ENCODE measurements around the gene GPR152.

The GPR152 gene

GRCh38 chr11:67452141-67452952 lies at the start of gene GPR152:
Gene GPR152 (minus strand): TSS chr11:67452729. CDS start chr11:67452724, 5 bp downstream.
- DNase-seq (ENCODE audit: low spot score) = no peak

- no peak for DNase-seq (ENCODE audit: low spot score)
Measured at GRCh38 chr11:67501854-67502253, 49.3 kb upstream of the GPR152 start.

DNA sequence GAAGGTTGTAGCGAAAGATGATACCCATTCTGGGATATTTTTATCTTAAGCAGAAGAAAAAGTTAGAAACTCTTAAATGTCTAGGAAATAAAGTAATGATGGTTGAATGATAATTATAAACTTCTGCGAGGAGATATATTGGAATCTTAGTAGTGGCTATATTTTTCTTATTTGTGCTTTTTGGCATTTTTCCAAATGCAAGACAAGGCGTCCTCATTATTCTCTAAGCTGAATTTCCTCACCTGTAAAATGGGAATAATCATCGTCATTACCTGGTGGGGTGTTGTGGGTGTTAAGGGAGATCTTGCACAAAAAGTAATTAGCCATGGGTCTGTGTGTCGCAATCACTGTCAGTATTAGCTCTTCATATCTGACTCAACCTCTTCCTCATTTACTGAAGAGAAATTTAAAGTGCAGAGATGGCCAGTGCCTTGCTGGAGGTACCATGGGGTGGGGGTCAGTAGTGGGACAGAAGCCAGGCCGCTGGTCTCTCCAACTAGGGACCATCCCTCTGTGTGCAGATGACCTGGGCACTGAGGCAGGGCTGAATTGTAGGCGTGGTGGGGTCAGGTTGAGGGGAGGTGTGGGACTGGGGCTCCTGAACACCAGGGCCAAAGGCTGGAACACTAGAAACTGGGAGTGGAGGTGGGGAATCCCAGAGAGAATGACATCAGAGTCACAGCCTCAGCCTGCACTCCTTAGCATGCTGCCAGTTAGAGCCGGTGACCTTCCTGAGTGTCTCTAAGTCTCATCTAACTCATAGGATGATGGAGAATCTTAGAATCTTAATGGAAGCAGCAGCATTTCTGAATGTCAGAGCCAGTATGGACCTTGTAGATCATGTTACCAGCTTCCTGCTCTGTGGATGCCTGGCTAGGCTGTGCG lies 48.5 kb upstream of the GPR152 start:
- DNase-seq (ENCODE audit: low spot score) = no peak

- no peak for DNase-seq (ENCODE audit: low spot score)
Measured at GRCh38 chr11:67500484-67500821, 47.9 kb upstream of the GPR152 start.

GRCh38 chr11:67499808-67500483 lies 47.4 kb upstream of the GPR152 start:
- no peak for DNase-seq (ENCODE audit: low spot score)

- DNase-seq (ENCODE audit: low spot score) = no peak
Measured at GRCh38 chr11:67498544-67498972, 46.0 kb upstream of the GPR152 start.

- DNase-seq (ENCODE audit: low spot score) = no peak
Measured at GRCh38 chr11:67497656-67498291, 45.2 kb upstream of the GPR152 start.

DNA sequence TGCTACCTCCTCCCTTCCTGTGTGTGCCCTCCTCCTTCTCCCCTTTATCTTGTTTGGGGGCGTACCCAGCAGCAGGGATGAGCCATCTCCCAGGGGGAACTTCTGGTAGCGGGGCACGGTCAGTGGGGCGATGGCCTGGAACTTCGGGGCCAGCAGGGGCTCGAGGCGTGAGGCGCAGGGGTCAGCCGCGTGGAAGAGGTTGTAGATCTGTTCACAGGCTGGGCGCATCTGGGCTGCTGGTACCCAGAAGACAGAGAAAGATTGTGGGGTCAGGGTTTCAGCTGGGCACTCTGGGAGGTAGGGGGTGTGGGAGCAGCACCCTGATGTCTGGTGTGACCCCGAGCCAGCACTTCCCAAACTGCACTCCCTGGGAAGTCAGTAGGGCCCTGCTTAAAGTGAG lies 43.6 kb upstream of the GPR152 start:
- no peak for DNase-seq (ENCODE audit: low spot score)

GRCh38 chr11:67495234-67496005 lies 42.9 kb upstream of the GPR152 start:
- DNase-seq (ENCODE audit: low spot score) = no peak

- DNase-seq (ENCODE audit: low spot score) = no peak
Measured at GRCh38 chr11:67494371-67495233, 42.1 kb upstream of the GPR152 start.

DNA sequence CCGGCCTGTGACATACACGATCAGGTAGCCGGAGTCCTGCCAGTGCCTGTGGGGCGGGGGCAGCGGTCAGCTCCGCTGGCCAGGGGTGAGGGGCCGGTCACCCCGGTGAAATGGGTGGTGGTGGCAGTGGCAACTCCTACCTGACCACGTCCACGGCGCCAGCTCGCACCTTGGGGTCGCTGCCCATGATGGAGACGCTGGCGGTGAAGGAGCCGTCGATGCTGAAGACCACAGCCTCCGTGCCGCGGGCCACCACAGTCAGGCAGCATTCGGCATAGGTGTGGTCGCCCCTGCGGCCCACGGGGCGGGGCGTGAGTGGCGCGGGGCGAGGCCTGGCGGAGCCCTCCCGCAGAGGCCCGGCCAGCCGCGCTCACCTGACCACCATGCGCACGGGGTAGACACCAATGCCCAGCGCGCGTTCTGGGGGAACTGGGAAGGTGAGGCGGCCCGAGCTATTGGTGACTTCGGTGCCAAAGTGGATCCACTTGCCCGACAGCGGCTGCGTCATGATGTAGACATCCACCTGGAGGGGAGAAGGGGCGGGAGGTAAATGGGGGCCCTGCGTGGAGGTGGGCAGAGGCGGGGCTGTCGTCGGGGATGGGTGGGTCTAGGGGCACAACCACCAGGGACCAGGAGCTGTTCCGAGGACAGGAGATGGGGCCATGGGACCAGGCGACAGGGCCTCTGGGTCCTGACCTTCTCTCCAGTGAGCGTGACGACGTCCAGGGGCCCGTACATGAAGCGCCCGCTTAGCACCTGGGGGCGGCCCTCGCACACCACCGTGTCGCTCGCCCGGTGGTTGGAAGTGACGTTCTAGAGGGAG lies 41.2 kb upstream of the GPR152 start:
- DNase-seq (ENCODE audit: low spot score) = no peak

- DNase-seq (ENCODE audit: low spot score) = no peak
Measured at GRCh38 chr11:67492801-67493547, 40.4 kb upstream of the GPR152 start.

GRCh38 chr11:67492069-67492727 lies 39.7 kb upstream of the GPR152 start:
- no peak for DNase-seq (ENCODE audit: low spot score)

DNA sequence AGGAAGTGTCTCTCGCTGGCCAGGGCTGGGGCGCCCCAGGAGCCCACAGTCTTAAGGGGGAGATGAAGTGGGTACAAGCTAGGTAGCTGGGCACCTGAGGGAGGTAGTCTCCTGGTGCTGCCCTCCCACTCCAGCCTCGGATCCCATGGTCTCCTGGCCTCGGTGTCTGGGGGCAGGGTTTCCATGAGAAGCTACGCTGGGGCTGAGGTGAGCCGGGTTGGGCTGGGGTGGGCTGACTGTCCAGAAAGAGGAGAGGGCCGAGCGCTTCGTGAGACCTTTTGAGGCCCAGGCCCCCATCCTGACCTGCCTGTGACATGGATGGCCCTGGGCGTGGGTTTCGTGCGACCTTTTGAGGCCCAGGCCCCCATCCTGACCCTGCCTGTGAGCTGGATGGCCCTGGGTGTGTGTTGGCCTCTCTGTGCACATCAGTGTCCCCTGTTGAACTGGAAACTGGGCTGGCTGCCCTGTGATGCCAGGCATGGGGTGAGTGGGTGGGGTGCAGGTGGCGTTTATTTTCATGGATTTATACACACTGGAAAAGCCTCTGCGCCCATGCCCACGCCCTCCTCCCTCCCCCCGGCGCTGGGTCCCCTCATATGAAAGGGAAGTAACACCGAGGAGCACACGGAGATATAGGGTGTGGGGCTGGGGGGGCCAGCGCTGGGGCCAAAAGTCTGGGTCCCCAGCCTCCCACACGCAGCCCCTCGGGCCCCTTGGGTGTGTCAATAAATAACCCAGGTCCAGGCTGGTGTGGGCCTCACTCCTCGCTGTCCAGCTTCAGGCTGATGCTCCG lies 38.9 kb upstream of the GPR152 start:
- DNase-seq (ENCODE audit: low spot score) = no peak

GRCh38 chr11:67490727-67491065 lies 38.2 kb upstream of the GPR152 start:
- no peak for DNase-seq (ENCODE audit: low spot score)

GRCh38 chr11:67489885-67490726 lies 37.6 kb upstream of the GPR152 start:
- DNase-seq (ENCODE audit: low spot score) = no peak
